ENCODE results near the gene DYNLT5.
"Not testable (repeated sequence)": the region's sequence is repeated elsewhere in the genome, so short reads cannot be mapped to it uniquely, and the experiment has no call there.

The DYNLT5 gene

GRCh38 chr1:66750577-66750976, 1.7 kb upstream of the DYNLT5 start:
- DNase-seq (ENCODE audit: low read depth, low spot score) = no peak

GRCh38 chr1:66751160-66751559, 1.1 kb upstream of the DYNLT5 start:
- no peak for DNase-seq (ENCODE audit: low read depth, low spot score)

- no peak for DNase-seq (ENCODE audit: low read depth, low spot score)
Measured at GRCh38 chr1:66752671-66753371, 562 bp downstream of the DYNLT5 start.

GRCh38 chr1:66757722-66758240, 5.5 kb downstream of the DYNLT5 start:
- no peak for DNase-seq (ENCODE audit: low read depth, low spot score)

- no peak for DNase-seq (ENCODE audit: low read depth, low spot score)
Measured at GRCh38 chr1:66758241-66758755, 6.0 kb downstream of the DYNLT5 start.

GRCh38 chr1:66760506-66760905, 8.2 kb downstream of the DYNLT5 start:
- no peak for DNase-seq (ENCODE audit: low read depth, low spot score)

GRCh38 chr1:66761221-66761620, 9.0 kb downstream of the DYNLT5 start:
- no peak for DNase-seq (ENCODE audit: low read depth, low spot score)

- DNase-seq (ENCODE audit: low read depth, low spot score) = peak; percentile 68
Measured at GRCh38 chr1:66764994-66765578, 12.8 kb downstream of the DYNLT5 start.

GRCh38 chr1:66767626-66768025, 15.4 kb downstream of the DYNLT5 start:
- DNase-seq (ENCODE audit: low read depth, low spot score) = no peak

- no peak for DNase-seq (ENCODE audit: low read depth, low spot score)
Measured at GRCh38 chr1:66768965-66769364, 16.7 kb downstream of the DYNLT5 start.

- no peak for DNase-seq (ENCODE audit: low read depth, low spot score)
Measured at GRCh38 chr1:66769512-66770229, 17.4 kb downstream of the DYNLT5 start.

GRCh38 chr1:66770240-66770639, 18.0 kb downstream of the DYNLT5 start:
- DNase-seq (ENCODE audit: low read depth, low spot score) = no peak

GRCh38 chr1:66770694-66771093, 18.4 kb downstream of the DYNLT5 start:
- no peak for DNase-seq (ENCODE audit: low read depth, low spot score)

GRCh38 chr1:66773227-66773626, 21.0 kb downstream of the DYNLT5 start:
- no peak for DNase-seq (ENCODE audit: low read depth, low spot score)

- DNase-seq (ENCODE audit: low read depth, low spot score) = no peak
Measured at GRCh38 chr1:66774438-66774837, 22.2 kb downstream of the DYNLT5 start.

- DNase-seq (ENCODE audit: low read depth, low spot score) = no peak
Measured at GRCh38 chr1:66775646-66776045, 23.4 kb downstream of the DYNLT5 start.

GRCh38 chr1:66777831-66778230, 25.6 kb downstream of the DYNLT5 start:
- DNase-seq (ENCODE audit: low read depth, low spot score) = no peak

- no peak for DNase-seq (ENCODE audit: low read depth, low spot score)
Measured at GRCh38 chr1:66778266-66778665, 26.0 kb downstream of the DYNLT5 start.

- DNase-seq (ENCODE audit: low read depth, low spot score) = no peak
Measured at GRCh38 chr1:66778969-66779368, 26.7 kb downstream of the DYNLT5 start.

GRCh38 chr1:66779475-66780078, 27.3 kb downstream of the DYNLT5 start:
- DNase-seq (ENCODE audit: low read depth, low spot score) = no peak

- not testable (repeated sequence) for DNase-seq (ENCODE audit: low read depth, low spot score)
Measured at GRCh38 chr1:66785800-66786199, 33.5 kb downstream of the DYNLT5 start.

- no peak for DNase-seq (ENCODE audit: low read depth, low spot score)
Measured at GRCh38 chr1:66787641-66788040, 35.4 kb downstream of the DYNLT5 start.

Data from astrocyte of the hippocampus (primary cell).